Trophoblast cell (in vitro differentiated cells and primary cell): ENCODE measurements around the gene KLF15.
A peak's percentile ranks its signal among the peaks of the same experiment; 100 is the strongest.

Experiments
- DNase-seq, 2 donors: peaks; one replicate each; pipeline ENCODE4 v3.0.0-alpha.2; 2016
- H2AFZ ChIP-seq: 2 replicates; pipeline ENCODE4 v1.6.1; 2013; ENCODE audit warnings: low read length, moderate library complexity, mild to moderate bottlenecking; ENCODE audit not compliant: insufficient read depth, poor library complexity
- H2AK5ac ChIP-seq: 2 replicates; pipeline ENCODE4 v1.6.1; 2013; ENCODE audit warnings: mild to moderate bottlenecking, low read length
- H2BK120ac ChIP-seq: 2 replicates; pipeline ENCODE4 v1.6.1; 2013; ENCODE audit warnings: low read length, mild to moderate bottlenecking, moderate library complexity; ENCODE audit not compliant: insufficient read depth, poor library complexity
- H2BK12ac ChIP-seq: 2 replicates; pipeline ENCODE4 v1.6.1; 2013; ENCODE audit warnings: mild to moderate bottlenecking, low read length, moderate library complexity
- H2BK5ac ChIP-seq: 2 replicates; pipeline ENCODE4 v1.6.1; 2013; ENCODE audit warnings: low read length, low read depth, moderate library complexity, mild to moderate bottlenecking; ENCODE audit not compliant: poor library complexity
- H3K14ac ChIP-seq: 2 replicates; pipeline ENCODE4 v1.6.1; 2013; ENCODE audit warnings: mild to moderate bottlenecking, low read length
- H3K18ac ChIP-seq: 2 replicates; pipeline ENCODE4 v1.6.1; 2013; ENCODE audit warnings: mild to moderate bottlenecking, low read length
- H3K23ac ChIP-seq: 2 replicates; pipeline ENCODE4 v1.6.1; 2013; ENCODE audit warnings: low read length
- H3K27ac ChIP-seq: 2 replicates; pipeline ENCODE4 v1.5.1; 2013; ENCODE audit warnings: low read depth, mild to moderate bottlenecking, inconsistent platforms, low read length, moderate library complexity
- H3K27me3 ChIP-seq: 2 replicates; pipeline ENCODE4 v1.6.1; 2013; ENCODE audit warnings: inconsistent platforms, mild to moderate bottlenecking, low read length, moderate library complexity; ENCODE audit not compliant: insufficient read depth
- H3K36me3 ChIP-seq, 2 experiments: 1 replicate in 1 of 2; 2 replicates in 1 of 2; pipeline ENCODE4 v1.6.1; 2013; ENCODE audit warnings: low read length in 2 of 2, mild to moderate bottlenecking in 2 of 2, moderate library complexity in 1 of 2; ENCODE audit not compliant: insufficient read depth in 2 of 2, control insufficient read depth in 1 of 2
- H3K4ac ChIP-seq: 2 replicates; pipeline ENCODE4 v1.6.1; 2013; ENCODE audit warnings: low read depth, mild to moderate bottlenecking, low read length, moderate library complexity
- H3K4me1 ChIP-seq, 2 experiments: 1 replicate in 1 of 2; 2 replicates in 1 of 2; pipeline ENCODE4 v1.6.1; 2013; ENCODE audit warnings: low read length in 2 of 2, mild to moderate bottlenecking in 2 of 2, moderate library complexity in 1 of 2; ENCODE audit not compliant: insufficient read depth in 2 of 2, control insufficient read depth in 1 of 2
- H3K4me2 ChIP-seq: 2 replicates; pipeline ENCODE4 v1.6.1; 2013; ENCODE audit warnings: inconsistent platforms, mild to moderate bottlenecking, low read length, moderate library complexity
- H3K4me3 ChIP-seq: 2 replicates; pipeline ENCODE4 v1.5.1; 2013; ENCODE audit warnings: mild to moderate bottlenecking, low read depth, low read length, inconsistent platforms
- H3K79me1 ChIP-seq: one replicate; pipeline ENCODE4 v1.6.1; 2013; ENCODE audit warnings: low read length
- H3K79me2 ChIP-seq: 2 replicates; pipeline ENCODE4 v1.6.1; 2013; ENCODE audit warnings: low read length, mild to moderate bottlenecking; ENCODE audit not compliant: control insufficient read depth, insufficient read depth, poor library complexity
- H3K9ac ChIP-seq: 2 replicates; pipeline ENCODE4 v1.6.1; 2013; ENCODE audit warnings: mild to moderate bottlenecking, low read length
- H3K9me3 ChIP-seq: 2 replicates; pipeline ENCODE4 v1.6.1; 2013; ENCODE audit warnings: low read depth, mild to moderate bottlenecking, control low read depth, inconsistent platforms, low read length; ENCODE audit not compliant: insufficient read depth
- H4K12ac ChIP-seq: 2 replicates; pipeline ENCODE4 v1.6.1; 2013; ENCODE audit warnings: low read depth, mild to moderate bottlenecking, low read length, moderate library complexity
- H4K8ac ChIP-seq: 2 replicates; pipeline ENCODE4 v1.6.1; 2013; ENCODE audit warnings: low read depth, mild to moderate bottlenecking, low read length, moderate library complexity
- H4K91ac ChIP-seq: one replicate; pipeline ENCODE4 v1.6.1; 2013; ENCODE audit warnings: low read depth, mild to moderate bottlenecking, low read length, moderate library complexity
- WGBS: extraction: QIAGEN DNeasy Blood & Tissue Kit; methylation state at CpG from one replicate; pipeline ENCODE4 v1.1.7; 2013; ENCODE audit warnings: missing lambda C conversion rate; ENCODE audit not compliant: insufficient read length, insufficient coverage; ENCODE audit errors: extremely low coverage; 5-methylcytosine and 5-hydroxymethylcytosine counted together

KLF15 gene

DNA sequence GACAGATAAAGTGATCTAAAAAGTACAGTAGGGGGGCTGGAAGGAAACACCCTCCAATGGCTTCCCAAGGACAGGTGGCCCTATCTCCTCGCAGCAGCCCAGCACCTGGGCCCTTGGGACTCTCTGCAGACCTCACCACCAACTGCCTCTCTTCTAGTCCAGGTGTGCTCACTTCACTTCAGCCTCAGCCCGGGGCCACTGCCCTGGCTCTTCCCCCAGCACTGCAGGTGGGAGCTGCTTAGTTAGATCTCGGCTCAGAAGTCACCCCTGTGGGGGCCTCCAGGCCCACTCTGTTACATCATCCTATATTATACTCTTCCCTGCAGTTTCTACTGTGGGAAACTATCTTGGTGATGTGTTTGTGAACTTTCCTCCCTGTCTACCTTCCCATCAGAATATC, 2.0 kb downstream of the KLF15 start:
- Histone ChIP-seq H3K14ac (no peak overlapping the region), H3K4me3 (no peak overlapping the region), H3K27ac (no peak overlapping the region), H4K91ac (no peak overlapping the region), H3K9ac (no peak overlapping the region), H4K8ac (no peak overlapping the region), H3K79me1 (no peaks in the 10 kb centered on the region), H3K9me3 (peaks cover 2% of the 10 kb centered on the region), H4K12ac (no peak overlapping the region), H3K4ac (no peak overlapping the region), H3K79me2 (no peaks in the 10 kb centered on the region), H2BK5ac (no peak overlapping the region), H2AK5ac (no peak overlapping the region), H3K36me3 (peaks cover 0 to 2% of the 10 kb centered on the region in 2 experiments), H3K23ac (no peak overlapping the region), H2AFZ (no peak overlapping the region), H2BK120ac (no peak overlapping the region), H3K4me2 (peak overlapping the region; percentile 78), H3K27me3 (peaks cover 10% of the 10 kb centered on the region), H3K18ac (no peak overlapping the region), H2BK12ac (no peak overlapping the region), H3K4me1 (peaks cover 7 to 8% of the 10 kb centered on the region in 2 experiments)
- no CpG with 5 or more reads among the region's 3 CpGs for WGBS
- DNase-seq, result no peak

DNA sequence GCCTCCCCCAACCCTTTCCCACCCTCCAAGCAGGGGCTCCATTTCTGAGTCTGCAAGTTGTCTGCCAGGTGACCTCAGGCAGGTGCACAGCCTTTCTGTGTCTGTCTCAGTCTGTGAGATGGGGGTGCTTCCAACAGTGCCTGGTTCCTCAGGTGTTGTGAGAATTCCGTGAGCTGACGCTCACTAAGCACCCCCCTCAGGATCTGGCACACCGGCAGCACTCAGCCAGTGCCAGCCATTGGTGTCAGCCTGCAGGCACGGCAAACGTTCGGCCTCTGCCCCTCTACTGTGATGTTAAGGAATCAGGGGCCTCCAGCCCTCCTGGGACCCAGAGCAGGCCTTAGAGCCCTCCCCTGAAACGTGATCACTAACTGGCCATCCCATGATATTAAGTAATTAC, 2.4 kb downstream of the KLF15 start:
- Histone ChIP-seq H2BK120ac (no peak overlapping the region), H3K27ac (no peak overlapping the region), H3K79me2 (no peaks in the 10 kb centered on the region), H3K14ac (no peak overlapping the region), H4K91ac (no peak overlapping the region), H4K8ac (no peak overlapping the region), H3K18ac (no peak overlapping the region), H2AFZ (no peak overlapping the region), H2BK12ac (no peak overlapping the region), H3K27me3 (peaks cover 7% of the 10 kb centered on the region), H3K79me1 (no peaks in the 10 kb centered on the region), H3K4me3 (no peak overlapping the region), H3K36me3 (peaks cover 0 to 2% of the 10 kb centered on the region in 2 experiments), H3K9ac (no peak overlapping the region), H2AK5ac (no peak overlapping the region), H4K12ac (no peak overlapping the region), H2BK5ac (no peak overlapping the region), H3K23ac (no peak overlapping the region), H3K4me1 (peaks cover 7 to 8% of the 10 kb centered on the region in 2 experiments), H3K4ac (no peak overlapping the region), H3K9me3 (peaks cover 2% of the 10 kb centered on the region), H3K4me2 (no peak overlapping the region)
- WGBS, result no CpG with 5 or more reads among the region's 7 CpGs
- no peak for DNase-seq

DNA sequence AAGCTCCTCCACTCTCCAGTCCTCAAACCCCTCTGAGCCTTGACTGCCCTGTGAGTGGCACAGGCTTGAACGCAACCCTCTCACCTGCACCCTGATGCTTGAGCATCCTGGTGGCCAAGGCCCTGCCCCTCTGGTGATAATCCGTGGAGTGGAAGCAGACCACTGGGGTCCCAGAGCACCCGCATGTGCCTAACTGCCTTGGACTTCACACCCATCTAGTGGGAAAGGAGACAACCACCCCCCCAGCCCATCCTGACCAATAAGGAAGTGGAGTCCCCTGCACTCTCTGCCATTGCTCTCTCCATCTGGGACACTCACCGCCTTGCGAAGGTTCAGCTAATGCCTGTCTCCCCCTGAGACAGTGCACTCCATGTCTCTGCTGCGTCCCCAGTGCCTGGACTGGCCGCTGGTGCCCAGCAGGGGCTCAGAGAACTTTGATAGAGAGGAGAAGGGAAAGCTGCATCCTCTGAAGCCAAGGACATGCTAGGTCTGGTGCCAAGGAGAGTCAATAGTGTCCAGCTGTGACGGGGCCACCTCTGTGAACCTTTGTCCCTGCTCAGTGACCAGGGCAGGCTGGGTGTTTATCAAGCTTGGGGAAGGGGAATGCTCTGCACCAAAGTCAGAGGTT, 3.4 kb downstream of the KLF15 start:
- Histone ChIP-seq H3K9ac (no peak overlapping the region), H3K18ac (no peak overlapping the region), H3K23ac (no peak overlapping the region), H3K27ac (no peak overlapping the region), H3K4me1 (peaks cover 7 to 8% of the 10 kb centered on the region in 2 experiments), H3K36me3 (peaks cover 0 to 2% of the 10 kb centered on the region in 2 experiments), H2BK5ac (no peak overlapping the region), H4K91ac (no peak overlapping the region), H3K9me3 (peaks cover 2% of the 10 kb centered on the region), H2BK12ac (no peak overlapping the region), H4K12ac (no peak overlapping the region), H2AK5ac (no peak overlapping the region), H3K27me3 (peaks cover 6% of the 10 kb centered on the region), H3K4ac (no peak overlapping the region), H3K4me2 (no peak overlapping the region), H3K4me3 (no peak overlapping the region), H2BK120ac (no peak overlapping the region), H4K8ac (no peak overlapping the region), H3K79me1 (no peaks in the 10 kb centered on the region), H3K79me2 (no peaks in the 10 kb centered on the region), H2AFZ (no peak overlapping the region), H3K14ac (no peak overlapping the region)
- WGBS, result no CpG with 5 or more reads among the region's 8 CpGs
- DNase-seq, result no peak

DNA sequence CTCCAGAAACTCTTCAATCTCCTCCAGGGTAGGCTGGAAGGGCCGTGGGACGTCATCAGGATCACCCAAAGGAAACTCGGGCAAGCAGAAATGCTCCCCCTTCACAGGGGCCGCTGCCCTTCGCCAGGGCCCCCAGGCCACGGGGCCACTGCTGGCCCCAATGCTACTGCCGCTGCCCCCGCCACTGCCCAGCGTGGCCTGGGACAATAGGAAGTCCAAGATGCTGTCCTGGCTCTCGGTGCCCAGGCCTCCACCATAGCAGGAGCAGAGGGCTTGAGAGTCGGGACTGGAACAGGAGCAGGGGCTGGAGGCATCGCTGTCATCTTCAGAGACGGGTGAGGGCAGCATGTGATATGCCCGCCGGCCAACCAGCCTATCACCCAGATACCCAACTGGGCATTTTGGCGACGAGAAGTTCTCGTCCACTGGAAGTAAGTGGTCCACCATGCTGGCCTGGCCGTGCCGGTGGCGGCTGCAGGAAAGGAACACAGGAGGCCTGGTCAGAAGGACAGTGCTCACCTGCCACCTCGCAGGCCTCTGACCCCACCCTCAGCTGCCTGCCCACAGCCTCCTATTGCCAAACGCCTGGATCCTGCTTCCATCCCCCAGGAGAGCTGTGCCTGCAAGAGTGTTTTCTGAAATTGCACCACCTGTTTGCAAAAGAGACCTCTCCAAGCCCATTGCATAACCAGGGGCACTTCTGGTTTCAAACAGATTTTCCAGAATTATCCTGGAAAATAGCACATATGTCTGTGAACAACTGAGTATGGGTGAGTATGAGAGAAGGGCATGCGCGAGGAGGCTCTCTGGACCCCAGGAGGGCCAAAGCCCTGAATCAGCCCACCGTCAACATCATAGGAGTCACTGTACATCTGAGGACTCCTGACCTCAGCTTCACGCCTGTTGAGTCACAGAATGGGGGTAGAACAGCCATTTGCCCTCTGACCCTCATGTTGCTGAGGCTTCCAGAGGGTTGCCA, 4.4 kb downstream of the KLF15 start:
- H3K9ac ChIP-seq, result no peak overlapping the region
- no peak overlapping the region for H4K12ac ChIP-seq
- no peak overlapping the region for H3K4me3 ChIP-seq
- no peak overlapping the region for H3K4me2 ChIP-seq
- no CpG with 5 or more reads among the region's 27 CpGs for WGBS
- no peak overlapping the region for H3K18ac ChIP-seq
- H3K79me1 ChIP-seq, result no peaks in the 10 kb centered on the region
- H4K8ac ChIP-seq, result no peak overlapping the region
- peaks cover 0 to 2% of the 10 kb centered on the region in 2 experiments for H3K36me3 ChIP-seq
- H3K27me3 ChIP-seq, result no peaks in the 10 kb centered on the region
- H3K4ac ChIP-seq, result no peak overlapping the region
- H3K4me1 ChIP-seq, result peaks cover 7% of the 10 kb centered on the region in 2 experiments
- no peak overlapping the region for H2BK120ac ChIP-seq
- H2BK5ac ChIP-seq, result no peak overlapping the region
- H4K91ac ChIP-seq, result no peak overlapping the region
- no peak overlapping the region for H3K23ac ChIP-seq
- no peak overlapping the region for H3K14ac ChIP-seq
- H2BK12ac ChIP-seq, result no peak overlapping the region
- no peaks in the 10 kb centered on the region for H3K79me2 ChIP-seq
- H2AFZ ChIP-seq, result no peak overlapping the region
- DNase-seq, result peak; percentile 42 to 50
- no peak overlapping the region for H3K27ac ChIP-seq
- H2AK5ac ChIP-seq, result no peak overlapping the region
- H3K9me3 ChIP-seq, result no peaks in the 10 kb centered on the region
